ENCODE results near the gene CAPN12. TPM values are rescaled to one million over a fixed set of nuclear protein-coding genes. Genes with fewer than 3 reads are reported as not detected.

CAPN12 gene
- total and polyA plus RNA-seq, 2 of the 8 experiments (the other 6 are each of a cell fraction or from before 2014, with no cell fraction given) = 8.8 to 20.0 TPM

GRCh38 chr19:38737281-38737865, 6.9 kb downstream of the CAPN12 start:
- Histone ChIP-seq H3K27me3 (replicated peaks in 1 of 4; ENCODE audit: control insufficient read depth in 3 of 4, extremely low read depth in 1 of 4, insufficient read depth in 3 of 4, low read length in 3 of 4) (peaks cover 4 to 16% (median 13%) of the 10 kb centered on the region in 4 experiments), H3K23me2 (ENCODE audit: low read depth, low read length) (peaks cover 10% of the 10 kb centered on the region; the same call in 1 of the 2 replicates), H2BK5ac (ENCODE audit: low read depth, low read length) (no peak overlapping the region), H3K27ac (ENCODE audit: low read depth, low read length) (no peak overlapping the region), H3K23ac (ENCODE audit: insufficient read length) (no peak overlapping the region), H2AK5ac (ENCODE audit: low read depth, low read length) (no peak overlapping the region), H3K9ac (replicated peaks in 1 of 4; ENCODE audit: extremely low read depth in 1 of 4, low read depth in 3 of 4, low read length in 3 of 4) (no peak overlapping the region), H3K56ac (replicated peaks; ENCODE audit: insufficient read length, low read depth, low read length) (no peak overlapping the region), H4K8ac (ENCODE audit: extremely low read depth, insufficient read depth, low read length) (peak overlapping the region; percentile 72; the same call in 1 of the 2 replicates), H3K4me1 (replicated peaks in 1 of 4; ENCODE audit: control insufficient read depth in 3 of 4, insufficient read depth in 4 of 4, low read length in 3 of 4) (peaks cover 0 to 15% (median 10%) of the 10 kb centered on the region in 4 experiments; a peak in 6 of 7 replicates), H2BK120ac (replicated peaks; ENCODE audit: low read depth, low read length) (no peak overlapping the region), H3K14ac (ENCODE audit: insufficient read length) (no peak overlapping the region), H2BK12ac (ENCODE audit: low read depth, low read length) (peak overlapping the region; percentile 39; the same call in 1 of the 2 replicates), H3K4me3 (ENCODE audit: extremely low read depth in 1 of 4, insufficient read depth in 2 of 4, low read depth in 3 of 4, low read length in 4 of 4) (peak overlapping the region in 1 of 4 experiments; percentile 34; a peak in 1 of 8 replicates), H3K4me2 (ENCODE audit: insufficient read depth in 1 of 2, low read depth in 2 of 2, low read length in 2 of 2) (peak overlapping the region; percentile 33 to 65; a peak in 2 of 4 replicates), H4K5ac (ENCODE audit: insufficient read length, low read depth, low read length) (no peak overlapping the region), H3K79me2 (ENCODE audit: control insufficient read depth in 1 of 2, insufficient read depth in 2 of 2, low read length in 2 of 2) (no peaks in the 10 kb centered on the region), H2BK20ac (ENCODE audit: low read length) (no peak overlapping the region), H3K9me3 (ENCODE audit: insufficient read depth in 2 of 2, low read depth in 1 of 2, low read length in 1 of 2) (peaks cover 0 to 3% of the 10 kb centered on the region in 2 experiments; a peak in 1 of 4 replicates), H2AFZ (ENCODE audit: low read length) (no peak overlapping the region), H3K4ac (replicated peaks; ENCODE audit: insufficient read length, low read depth, low read length) (no peak overlapping the region), H2BK15ac (ENCODE audit: low read length) (no peak overlapping the region), H4K91ac (replicated peaks; ENCODE audit: insufficient read length, low read length) (peak overlapping the region; percentile 69), H3K79me1 (ENCODE audit: low read depth, low read length) (peaks cover 2% of the 10 kb centered on the region), H3K18ac (ENCODE audit: extremely low read depth, low read length) (no peak overlapping the region; the same call in 1 of the 2 replicates), H4K20me1 (replicated peaks in 1 of 2; ENCODE audit: control insufficient read depth in 1 of 2, insufficient read depth in 2 of 2, low read length in 2 of 2) (peaks cover 0 to 3% of the 10 kb centered on the region in 2 experiments), H3K36me3 (ENCODE audit: control insufficient read depth in 2 of 4, insufficient read depth in 4 of 4, low read length in 3 of 4) (no peaks in the 10 kb centered on the region)
- CTCF ChIA-PET (ENCODE audit: partially characterized antibody) = interaction anchor here (0.6 to 1.7 kb wide), 6 partner anchors 32 to 203 kb away, joined by 3 to 5 read pairs (median 4); no protein-coding TSS in a partner anchor
- TF ChIP-seq E2F6 (IDR thresholded peaks at IDR 0.05) (no peak), CEBPB (IDR thresholded peaks at IDR 0.05; ENCODE audit: low read depth, low read length) (no peak), JUND (IDR thresholded peaks at IDR 0.05; ENCODE audit: low read length) (no peak), PHF8 (conservative IDR thresholded peaks at IDR 0.05; ENCODE audit: low read depth, low read length) (no peak), SAP30 (IDR thresholded peaks at IDR 0.05; ENCODE audit: insufficient read depth, insufficient replicate concordance, low read length) (no peak), EGR1 (IDR thresholded peaks at IDR 0.05; ENCODE audit: borderline replicate concordance, low read depth, low read length) (no peak), RNF2 (IDR thresholded peaks at IDR 0.05; ENCODE audit: borderline replicate concordance, low read depth, low read length, missing control alignments, poor library complexity, severe bottlenecking) (no peak), BCL11A (IDR thresholded peaks at IDR 0.05; ENCODE audit: low read depth in 2 of 2, low read length in 2 of 2) (no peak), RXRA (IDR thresholded peaks at IDR 0.05; ENCODE audit: insufficient read depth, low read depth, low read length) (no peak), ZNF274 (IDR thresholded peaks at IDR 0.05; ENCODE audit: borderline replicate concordance, extremely low read depth, low read length) (no peak)
- WGBS, 2 experiments (ENCODE audit: extremely low coverage in 1 of 2, insufficient coverage in 1 of 2, insufficient read length in 1 of 2, insufficient replicate concordance in 2 of 2, low coverage in 1 of 2, low lambda C conversion rate in 2 of 2, missing lambda C conversion rate in 1 of 2) = 86% methylated on average over 22 of the region's 22 CpGs; no CpG with 5 or more reads in 1 of the 2 experiments
- POLR2A ChIA-PET (ENCODE audit: partially characterized antibody) = interaction anchor here (1.0 to 1.6 kb wide), 6 partner anchors 32 to 114 kb away, joined by 3 to 6 read pairs (median 4); no protein-coding TSS in a partner anchor
- FAIRE-seq (no peak), DNase-seq (ENCODE audit: low read depth in 1 of 2, low spot score in 2 of 2) (no peak)
